22Rv1 (cell line): ENCODE measurements around the gene MYL1.

Experiments
- H3K27ac ChIP-seq: fragments of 450-650 bp; 2 replicates; pipeline ENCODE4 v1.5.1; 2017
- ZFX ChIP-seq: fragments of 450-650 bp; IDR thresholded peaks from 2 replicates; pipeline ENCODE4 v1.6.1; 2017; ENCODE audit warnings: antibody characterized with exemption, borderline replicate concordance
- TF ChIP-seq, protein P1 (sequence below): fragments of 450-650 bp; IDR thresholded peaks from 2 replicates; pipeline ENCODE4 v1.5.1; 2017; ENCODE audit warnings: mild to moderate bottlenecking

Gene MYL1

DNA sequence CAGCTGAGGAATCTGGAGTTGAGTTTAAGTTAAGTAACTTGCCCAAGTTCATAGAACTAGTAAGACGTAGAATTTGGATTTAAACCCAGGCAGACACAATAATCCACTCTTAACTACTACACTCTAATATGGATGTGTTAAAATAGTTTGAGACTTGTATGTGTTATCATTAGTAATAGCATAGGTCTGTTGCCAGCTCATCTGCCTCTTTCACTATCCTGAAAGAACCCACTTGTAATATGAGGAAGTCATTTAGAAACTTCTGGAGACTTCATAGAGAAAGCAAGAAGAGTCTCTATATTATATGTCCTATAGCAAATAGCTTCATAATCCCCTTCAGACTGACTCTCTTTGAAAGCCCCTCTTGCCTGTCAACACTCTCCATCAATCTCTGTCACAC lies 46.7 kb downstream of the MYL1 start:
- no peak for TF ChIP-seq ZFX
- TF ChIP-seq, protein P1, sequence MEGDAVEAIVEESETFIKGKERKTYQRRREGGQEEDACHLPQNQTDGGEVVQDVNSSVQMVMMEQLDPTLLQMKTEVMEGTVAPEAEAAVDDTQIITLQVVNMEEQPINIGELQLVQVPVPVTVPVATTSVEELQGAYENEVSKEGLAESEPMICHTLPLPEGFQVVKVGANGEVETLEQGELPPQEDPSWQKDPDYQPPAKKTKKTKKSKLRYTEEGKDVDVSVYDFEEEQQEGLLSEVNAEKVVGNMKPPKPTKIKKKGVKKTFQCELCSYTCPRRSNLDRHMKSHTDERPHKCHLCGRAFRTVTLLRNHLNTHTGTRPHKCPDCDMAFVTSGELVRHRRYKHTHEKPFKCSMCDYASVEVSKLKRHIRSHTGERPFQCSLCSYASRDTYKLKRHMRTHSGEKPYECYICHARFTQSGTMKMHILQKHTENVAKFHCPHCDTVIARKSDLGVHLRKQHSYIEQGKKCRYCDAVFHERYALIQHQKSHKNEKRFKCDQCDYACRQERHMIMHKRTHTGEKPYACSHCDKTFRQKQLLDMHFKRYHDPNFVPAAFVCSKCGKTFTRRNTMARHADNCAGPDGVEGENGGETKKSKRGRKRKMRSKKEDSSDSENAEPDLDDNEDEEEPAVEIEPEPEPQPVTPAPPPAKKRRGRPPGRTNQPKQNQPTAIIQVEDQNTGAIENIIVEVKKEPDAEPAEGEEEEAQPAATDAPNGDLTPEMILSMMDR = no peak
- H3K27ac ChIP-seq = no peak overlapping the region

DNA sequence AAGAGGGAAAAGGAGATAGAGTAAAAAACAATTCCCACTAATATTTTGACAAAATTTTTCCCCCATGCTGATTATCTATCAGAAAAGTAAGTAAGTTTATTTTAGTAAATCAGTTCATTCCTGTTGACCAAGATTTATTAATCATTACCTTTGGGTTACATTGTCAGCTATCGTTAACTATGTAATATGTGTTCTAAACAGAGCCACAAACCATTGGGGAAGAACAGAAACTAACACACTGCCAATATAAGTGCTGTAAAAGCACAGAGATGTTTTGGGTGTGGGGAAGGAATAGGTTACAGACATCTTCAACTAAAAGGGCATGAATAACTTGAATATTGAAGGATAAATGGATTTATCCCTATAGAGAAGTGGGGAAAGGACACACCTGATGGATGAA lies 47.3 kb downstream of the MYL1 start:
- no peak overlapping the region for H3K27ac ChIP-seq
- TF ChIP-seq, protein P1 = no peak
- no peak for TF ChIP-seq ZFX

DNA sequence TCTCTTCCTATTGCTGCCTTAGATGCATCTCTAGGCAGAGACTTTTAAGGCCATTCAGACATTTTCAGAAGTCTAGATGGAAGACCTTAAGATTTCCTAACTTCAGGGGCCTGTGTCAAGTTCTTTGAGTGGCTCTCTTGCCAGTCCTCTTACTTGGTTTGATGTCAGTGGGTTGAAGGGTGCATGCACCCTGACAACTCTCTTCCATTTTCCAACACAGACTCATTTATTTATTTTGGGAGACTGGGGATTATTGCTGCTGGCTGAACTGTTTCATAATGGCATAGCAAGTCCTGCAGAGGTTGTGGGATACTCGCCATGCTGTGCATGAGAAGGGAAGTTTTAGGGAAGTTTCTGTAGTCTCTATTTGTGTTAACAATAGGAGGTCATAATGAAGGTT lies 50.7 kb downstream of the MYL1 start:
- TF ChIP-seq, protein P1 = no peak
- TF ChIP-seq ZFX = no peak
- no peak overlapping the region for H3K27ac ChIP-seq

DNA sequence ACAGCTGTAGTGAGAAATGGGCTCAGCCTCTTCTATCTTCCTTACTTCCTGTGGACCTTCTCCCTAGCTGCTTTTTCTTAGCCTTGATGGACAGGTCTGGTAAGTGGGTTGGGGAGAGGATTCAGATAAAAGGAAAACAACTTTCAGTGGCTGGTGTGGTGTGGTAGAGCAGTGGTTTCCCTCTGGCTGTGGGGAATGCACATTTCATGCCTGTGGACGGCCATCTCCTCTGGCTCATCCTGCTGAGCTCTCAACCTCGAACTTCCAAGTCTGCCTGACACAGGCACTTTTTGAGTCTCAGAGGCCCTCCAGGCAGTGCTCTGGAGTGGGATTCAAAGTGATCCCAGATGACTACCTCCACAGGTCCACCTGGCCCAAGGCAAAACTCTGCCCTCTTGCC lies 51.1 kb downstream of the MYL1 start:
- TF ChIP-seq, protein P1 = no peak
- no peak for TF ChIP-seq ZFX
- H3K27ac ChIP-seq = no peak overlapping the region

DNA sequence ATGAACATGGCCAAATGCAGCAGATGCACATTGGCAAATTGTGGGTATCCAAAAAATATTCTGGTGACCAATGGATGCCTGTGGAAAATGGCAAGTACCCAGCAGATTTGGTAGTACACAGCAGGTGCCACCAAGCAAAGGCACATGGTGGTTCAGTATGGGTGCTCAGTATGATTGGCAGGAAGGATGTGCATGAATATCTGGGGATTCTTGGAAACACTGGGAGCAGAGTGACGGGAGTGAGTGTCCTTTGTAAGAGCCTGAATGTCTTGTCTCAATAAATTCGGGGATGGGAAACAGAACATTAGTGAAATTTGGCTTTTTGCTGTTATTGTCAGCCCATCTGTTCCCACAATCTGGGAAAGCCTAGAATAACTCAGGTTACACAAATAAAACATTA lies 52.9 kb downstream of the MYL1 start:
- TF ChIP-seq, protein P1 = no peak
- TF ChIP-seq ZFX = no peak
- no peak overlapping the region for H3K27ac ChIP-seq

DNA sequence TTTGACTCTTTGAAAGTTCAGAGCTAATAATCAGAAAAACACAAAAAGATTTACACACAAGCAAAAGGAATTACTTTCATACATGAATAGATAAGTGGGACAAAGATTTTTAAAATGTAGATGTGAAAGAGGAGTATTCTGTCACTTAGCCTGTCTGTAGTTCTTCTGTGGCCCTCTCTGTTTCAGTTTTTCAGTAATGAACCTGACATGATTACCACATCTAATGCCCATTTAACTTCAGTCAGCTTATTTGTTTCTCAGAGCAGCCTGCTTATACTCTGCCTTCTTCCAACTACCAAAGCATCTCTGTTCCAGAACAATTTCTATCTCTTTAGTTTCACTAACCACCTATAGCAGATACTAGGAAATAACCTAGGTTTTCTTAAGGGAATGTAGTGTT lies 55.3 kb downstream of the MYL1 start:
- no peak overlapping the region for H3K27ac ChIP-seq
- no peak for TF ChIP-seq ZFX
- TF ChIP-seq, protein P1 = no peak

DNA sequence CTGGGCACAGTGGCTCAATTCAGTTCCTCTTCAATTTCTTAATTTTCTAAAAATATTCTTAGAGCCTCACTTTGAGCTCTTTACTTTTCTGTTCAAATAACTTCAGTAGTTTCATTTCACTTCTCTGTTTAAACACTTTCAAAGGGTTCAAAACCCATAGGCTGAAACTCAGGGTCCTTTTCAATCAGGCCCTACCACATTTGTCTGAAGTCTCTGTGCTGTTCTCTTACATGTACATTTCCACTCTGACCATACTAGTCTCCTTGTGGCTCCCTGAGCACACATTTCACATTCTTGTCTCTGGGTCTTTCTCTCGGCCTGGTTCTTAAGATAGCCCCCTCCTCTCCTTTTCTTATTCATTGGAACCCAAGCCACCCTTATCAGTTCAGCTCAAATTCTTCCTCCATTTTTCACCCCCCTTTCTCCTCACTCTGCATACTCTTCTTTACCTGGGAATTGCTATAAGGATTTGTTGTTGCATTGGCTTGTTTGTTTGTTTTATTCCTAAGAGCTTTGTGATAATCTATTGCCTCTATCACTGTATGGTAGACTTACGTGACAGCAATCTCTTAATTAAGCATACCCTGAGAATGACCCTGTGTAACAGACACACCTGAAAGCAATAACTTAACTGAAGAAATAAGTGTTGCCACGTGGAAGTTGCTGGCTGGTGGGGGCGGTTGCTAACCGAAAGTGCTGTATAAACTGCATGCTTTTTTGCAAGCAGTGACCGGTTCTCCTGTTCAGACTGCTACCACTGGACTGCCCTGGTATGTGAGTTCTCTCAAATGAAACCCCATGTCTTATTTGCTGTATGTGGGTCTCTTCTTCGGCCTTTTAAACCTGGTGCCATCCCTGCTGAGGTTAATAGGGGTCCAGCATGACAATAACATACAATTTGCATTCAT lies 62.0 kb downstream of the MYL1 start:
- no peak overlapping the region for H3K27ac ChIP-seq
- TF ChIP-seq, protein P1 = no peak
- TF ChIP-seq ZFX = no peak
